Body of pancreas (tissue), 4 donors: ENCODE measurements around the gene TAOK3.

Experiments
- POLR2A ChIP-seq, 3 donors: fragments of 450-650 bp; IDR thresholded peaks; one replicate each; pipeline ENCODE4 v1.6.1; 2016; ENCODE audit warnings: antibody characterized with exemption in 3 of 3, mild to moderate bottlenecking in 2 of 3
- TF ChIP-seq, protein P1 (sequence below), 7 experiments: fragments of 450-650 bp in 4 of 7; fragments of 200-600 bp in 3 of 7; sonication (generic) in 3 of 7; IDR thresholded peaks; one replicate each; pipeline ENCODE4 v1.5.1; 2016 to 2019; ENCODE audit warnings: antibody characterized with exemption in 7 of 7

GRCh38 chr12:118282767-118283166 lies 89.9 kb downstream of the TAOK3 start:
- TF ChIP-seq, protein P1, sequence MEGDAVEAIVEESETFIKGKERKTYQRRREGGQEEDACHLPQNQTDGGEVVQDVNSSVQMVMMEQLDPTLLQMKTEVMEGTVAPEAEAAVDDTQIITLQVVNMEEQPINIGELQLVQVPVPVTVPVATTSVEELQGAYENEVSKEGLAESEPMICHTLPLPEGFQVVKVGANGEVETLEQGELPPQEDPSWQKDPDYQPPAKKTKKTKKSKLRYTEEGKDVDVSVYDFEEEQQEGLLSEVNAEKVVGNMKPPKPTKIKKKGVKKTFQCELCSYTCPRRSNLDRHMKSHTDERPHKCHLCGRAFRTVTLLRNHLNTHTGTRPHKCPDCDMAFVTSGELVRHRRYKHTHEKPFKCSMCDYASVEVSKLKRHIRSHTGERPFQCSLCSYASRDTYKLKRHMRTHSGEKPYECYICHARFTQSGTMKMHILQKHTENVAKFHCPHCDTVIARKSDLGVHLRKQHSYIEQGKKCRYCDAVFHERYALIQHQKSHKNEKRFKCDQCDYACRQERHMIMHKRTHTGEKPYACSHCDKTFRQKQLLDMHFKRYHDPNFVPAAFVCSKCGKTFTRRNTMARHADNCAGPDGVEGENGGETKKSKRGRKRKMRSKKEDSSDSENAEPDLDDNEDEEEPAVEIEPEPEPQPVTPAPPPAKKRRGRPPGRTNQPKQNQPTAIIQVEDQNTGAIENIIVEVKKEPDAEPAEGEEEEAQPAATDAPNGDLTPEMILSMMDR (IDR thresholded peaks at IDR 0.05): no peak
- no peak for TF ChIP-seq POLR2A (IDR thresholded peaks at IDR 0.05)
